Measurements from ENCODE around the gene BEND4. TPM values are rescaled to one million over a fixed set of nuclear protein-coding genes. Genes with fewer than 3 reads are reported as not detected.

BEND4 gene
- total and polyA plus RNA-seq, 7 donors: 0.16 to 1.2 (median 0.51) TPM; not detected in 3

DNA sequence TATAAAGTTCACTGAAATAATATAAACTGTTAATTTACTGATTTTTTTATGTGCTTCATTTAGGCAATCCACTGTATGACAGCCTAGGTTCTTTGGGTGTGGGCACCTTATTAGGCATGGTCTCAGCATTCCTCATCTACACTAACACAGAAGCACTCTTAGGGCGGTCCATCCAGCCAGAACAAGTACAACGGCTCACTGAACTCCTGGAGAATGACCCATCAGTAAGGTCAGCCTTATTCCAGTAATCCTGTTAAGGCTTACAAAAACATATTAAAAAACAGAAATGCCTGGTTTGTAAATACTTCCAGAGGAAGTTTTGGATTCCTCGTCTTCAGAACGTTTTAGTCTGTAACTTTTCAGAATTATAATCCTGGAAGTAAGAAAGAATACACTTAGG, 82.0 kb downstream of the BEND4 start:
- DNase-seq: no peak
- H3K27ac ChIP-seq: no peak overlapping the region
- TF ChIP-seq EP300 (IDR thresholded peaks at IDR 0.05): no peak
- TF ChIP-seq, protein P1, sequence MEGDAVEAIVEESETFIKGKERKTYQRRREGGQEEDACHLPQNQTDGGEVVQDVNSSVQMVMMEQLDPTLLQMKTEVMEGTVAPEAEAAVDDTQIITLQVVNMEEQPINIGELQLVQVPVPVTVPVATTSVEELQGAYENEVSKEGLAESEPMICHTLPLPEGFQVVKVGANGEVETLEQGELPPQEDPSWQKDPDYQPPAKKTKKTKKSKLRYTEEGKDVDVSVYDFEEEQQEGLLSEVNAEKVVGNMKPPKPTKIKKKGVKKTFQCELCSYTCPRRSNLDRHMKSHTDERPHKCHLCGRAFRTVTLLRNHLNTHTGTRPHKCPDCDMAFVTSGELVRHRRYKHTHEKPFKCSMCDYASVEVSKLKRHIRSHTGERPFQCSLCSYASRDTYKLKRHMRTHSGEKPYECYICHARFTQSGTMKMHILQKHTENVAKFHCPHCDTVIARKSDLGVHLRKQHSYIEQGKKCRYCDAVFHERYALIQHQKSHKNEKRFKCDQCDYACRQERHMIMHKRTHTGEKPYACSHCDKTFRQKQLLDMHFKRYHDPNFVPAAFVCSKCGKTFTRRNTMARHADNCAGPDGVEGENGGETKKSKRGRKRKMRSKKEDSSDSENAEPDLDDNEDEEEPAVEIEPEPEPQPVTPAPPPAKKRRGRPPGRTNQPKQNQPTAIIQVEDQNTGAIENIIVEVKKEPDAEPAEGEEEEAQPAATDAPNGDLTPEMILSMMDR (IDR thresholded peaks at IDR 0.05): no peak
- TF ChIP-seq POLR2AphosphoS5 (IDR thresholded peaks at IDR 0.05): no peak
- no peak for TF ChIP-seq POLR2A (IDR thresholded peaks at IDR 0.05)
- no peak overlapping the region for H3K4me3 ChIP-seq
- no peaks in the 10 kb centered on the region for H3K9me3 ChIP-seq
- 89 to 91% methylated on average over 4 of the region's 4 CpGs for WGBS, 2 donors
- H3K36me3 ChIP-seq: peaks cover 0 to 59% (median 4%) of the 10 kb centered on the region in 4 donors
- H3K4me1 ChIP-seq: no peaks in the 10 kb centered on the region
- H3K27me3 ChIP-seq: no peaks in the 10 kb centered on the region
- intact Hi-C loops (cut with DNase I): no loop called here

DNA sequence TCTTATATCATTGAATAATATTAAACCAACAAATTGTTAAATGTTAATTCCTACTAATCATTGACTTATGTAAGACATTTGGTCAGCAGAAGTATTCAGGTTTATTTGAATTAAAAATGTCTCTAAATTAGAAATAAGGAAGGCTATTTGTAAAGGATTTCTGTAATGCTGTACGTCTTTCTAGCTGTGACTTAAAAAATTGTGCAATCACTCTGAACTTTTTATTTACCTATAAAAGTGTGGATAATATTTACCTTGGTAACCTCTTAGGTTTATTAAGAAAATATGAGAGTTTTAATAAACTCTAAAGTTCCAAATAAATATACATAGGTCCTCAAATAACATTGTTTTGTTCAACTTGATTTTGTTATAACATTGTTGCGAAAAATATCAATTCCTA, 85.2 kb downstream of the BEND4 start:
- Histone ChIP-seq H3K9me3 (no peaks in the 10 kb centered on the region), H3K4me3 (no peak overlapping the region), H3K4me1 (no peaks in the 10 kb centered on the region), H3K27me3 (no peaks in the 10 kb centered on the region), H3K27ac (no peak overlapping the region), H3K36me3 (peaks cover 0 to 66% (median 10%) of the 10 kb centered on the region in 4 donors)
- no peak for DNase-seq
- 50% methylated on average over 2 of the region's 2 CpGs for WGBS, 2 donors
- TF ChIP-seq POLR2A (IDR thresholded peaks at IDR 0.05): no peak
- TF ChIP-seq, protein P1 (IDR thresholded peaks at IDR 0.05): no peak
- TF ChIP-seq EP300 (IDR thresholded peaks at IDR 0.05): no peak
- no peak for TF ChIP-seq POLR2AphosphoS5 (IDR thresholded peaks at IDR 0.05)
- intact Hi-C loops (cut with DNase I): no loop called here

GRCh38 chr4:42066402-42066801, 86.1 kb downstream of the BEND4 start:
- 91 to 92% methylated on average over 2 of the region's 2 CpGs for WGBS, 2 donors
- no peaks in the 10 kb centered on the region for H3K9me3 ChIP-seq
- no peaks in the 10 kb centered on the region for H3K4me1 ChIP-seq
- no peak for DNase-seq
- peaks cover 0 to 70% (median 10%) of the 10 kb centered on the region in 4 donors for H3K36me3 ChIP-seq
- H3K4me3 ChIP-seq: no peak overlapping the region
- intact Hi-C loops (cut with DNase I): no loop called here
- no peaks in the 10 kb centered on the region for H3K27me3 ChIP-seq
- no peak overlapping the region for H3K27ac ChIP-seq
- TF ChIP-seq EP300 (IDR thresholded peaks at IDR 0.05): no peak
- TF ChIP-seq POLR2A (IDR thresholded peaks at IDR 0.05): no peak
- TF ChIP-seq POLR2AphosphoS5 (IDR thresholded peaks at IDR 0.05): no peak
- TF ChIP-seq, protein P1 (IDR thresholded peaks at IDR 0.05): no peak

Other genes starting within 250 kb of the BEND4 start
- 10 to 100 TPM; 18.9 to 30.1 (median 23.4) TPM for gene TMEM33, start 217.2 kb downstream of the BEND4 start, total RNA-seq
- 10 to 100 TPM in 1 of 3 donors, 1 to 10 TPM in 2; 9.0 to 19.5 (median 9.0) TPM for gene TMEM33, start 217.2 kb downstream of the BEND4 start, polyA plus RNA-seq
- gene DCAF4L1, start 170.9 kb downstream of the BEND4 start, total RNA-seq: 1 to 10 TPM in 1 of 4 donors, under 1 TPM in 2, not detected in 1; under 0.01 to 1.1 (median 0.14) TPM
- gene DCAF4L1, start 170.9 kb downstream of the BEND4 start, polyA plus RNA-seq: under 1 TPM in 1 of 3 donors, not detected in 2; 0.10 TPM
- 10 to 100 TPM; 31.1 to 42.4 (median 40.8) TPM for gene SLC30A9, start 162.1 kb downstream of the BEND4 start, total RNA-seq
- 10 to 100 TPM; 27.2 to 43.5 (median 29.4) TPM for gene SLC30A9, start 162.1 kb downstream of the BEND4 start, polyA plus RNA-seq
- gene SHISA3, start 244.8 kb upstream of the BEND4 start, total RNA-seq: 10 to 100 TPM in 1 of 4 donors, 1 to 10 TPM in 3; 2.5 to 13.9 (median 4.3) TPM
- 1 to 10 TPM in 2 of 3 donors, not detected in 1; 2.1 to 7.2 TPM for gene SHISA3, start 244.8 kb upstream of the BEND4 start, polyA plus RNA-seq